NCI-H748 (cell line): ENCODE data around the gene RALB.
A peak's percentile ranks its signal among the peaks of the same experiment; 100 is the strongest.
"Not testable (repeated sequence)": the region's sequence is repeated elsewhere in the genome, so short reads cannot be mapped to it uniquely, and the experiment has no call there.

Experiments
- DNase-seq: peaks from one replicate; lab custom pipeline; 2025; ENCODE audit not compliant: unreplicated experiment; lab: John Stamatoyannopoulos, UW

RALB gene

GRCh38 chr2:120313695-120314615 is 61.3 kb downstream of the RALB start:
- DNase-seq: peak; percentile 56

DNA sequence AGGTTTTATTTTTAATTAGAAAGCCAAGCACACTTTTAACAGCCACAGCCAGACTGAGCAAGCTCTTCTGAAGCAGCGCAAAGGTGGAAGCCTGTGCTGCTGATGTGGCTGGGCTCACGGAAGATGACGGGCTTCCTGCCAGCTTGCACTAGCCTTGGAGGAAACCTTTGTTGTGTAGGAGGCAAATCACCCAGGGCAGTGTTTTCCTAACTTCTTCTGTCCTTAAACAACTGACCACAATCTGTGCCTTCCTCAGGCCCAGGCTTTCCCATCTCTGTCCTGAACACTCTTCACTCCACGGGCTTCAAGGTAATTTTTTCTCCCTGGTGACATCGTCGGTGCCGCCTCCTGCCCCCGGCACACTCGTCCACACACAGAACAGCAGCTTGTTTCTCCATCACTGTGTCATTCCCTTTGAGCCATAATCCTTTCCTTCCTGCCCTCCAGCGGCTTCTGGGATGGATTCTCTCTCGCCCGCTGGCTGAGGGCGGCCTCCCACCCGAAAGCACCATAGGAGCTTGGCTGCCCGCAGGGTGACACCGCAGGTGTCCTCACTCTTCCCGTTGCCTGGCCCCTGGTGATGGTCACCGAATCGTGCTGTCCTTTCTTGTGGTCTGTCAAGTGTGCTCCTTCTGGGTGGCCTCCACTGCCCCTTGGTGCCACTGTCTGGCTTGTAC is 62.2 kb downstream of the RALB start:
- no peak for DNase-seq

DNA sequence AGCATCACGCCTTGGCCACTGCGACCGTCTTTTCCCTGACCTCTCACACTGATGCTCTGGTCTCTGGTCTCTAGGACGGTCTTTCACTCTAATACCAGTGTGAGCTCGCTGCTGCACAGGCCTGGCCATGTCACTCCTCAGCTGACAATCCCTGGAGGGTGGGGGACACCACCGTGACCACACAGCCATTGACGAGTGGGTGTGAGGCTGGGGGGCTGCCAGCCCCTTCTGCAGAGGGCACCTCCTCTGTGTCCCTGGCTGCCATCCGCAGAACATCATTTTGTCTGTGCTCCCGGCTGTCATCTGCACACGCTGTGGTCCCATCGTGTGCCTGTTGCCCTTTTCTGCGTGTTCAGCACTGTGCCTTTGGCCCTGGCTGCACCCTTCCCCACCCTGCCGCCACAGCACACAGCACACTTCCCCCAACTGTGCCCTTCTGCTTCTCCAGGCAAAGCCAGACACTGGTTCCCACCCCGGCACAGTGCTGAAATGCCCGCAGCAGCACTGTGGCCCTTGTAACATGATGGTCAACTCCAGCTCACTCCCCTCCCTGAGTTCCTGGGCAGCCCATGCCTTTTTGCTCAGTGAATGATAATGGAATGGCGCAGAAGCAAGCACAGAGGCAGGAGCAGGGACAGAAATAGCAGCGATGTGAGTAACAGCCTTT is 62.8 kb downstream of the RALB start:
- DNase-seq: no peak

GRCh38 chr2:120316071-120316470 is 63.4 kb downstream of the RALB start:
- DNase-seq: no peak

GRCh38 chr2:120316528-120317179 is 64.0 kb downstream of the RALB start:
- DNase-seq: no peak

DNA sequence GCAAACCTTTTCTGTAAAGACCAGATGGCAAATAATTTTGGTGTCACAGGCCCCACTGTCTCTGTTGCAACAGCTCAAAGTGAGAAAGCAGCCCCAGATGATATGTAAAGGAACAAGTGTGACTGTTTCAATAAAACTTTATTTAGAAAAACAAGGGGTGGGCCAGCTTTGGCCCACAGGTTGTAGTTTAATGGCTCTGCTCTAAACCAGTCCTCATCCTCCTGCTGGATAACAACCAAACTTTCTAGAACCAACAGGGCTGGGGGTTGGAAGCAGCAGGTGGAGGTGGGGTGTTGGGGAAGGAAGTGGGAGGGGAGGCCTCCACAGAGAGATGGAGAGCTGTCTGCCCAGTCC is 64.5 kb downstream of the RALB start:
- DNase-seq: no peak

DNA sequence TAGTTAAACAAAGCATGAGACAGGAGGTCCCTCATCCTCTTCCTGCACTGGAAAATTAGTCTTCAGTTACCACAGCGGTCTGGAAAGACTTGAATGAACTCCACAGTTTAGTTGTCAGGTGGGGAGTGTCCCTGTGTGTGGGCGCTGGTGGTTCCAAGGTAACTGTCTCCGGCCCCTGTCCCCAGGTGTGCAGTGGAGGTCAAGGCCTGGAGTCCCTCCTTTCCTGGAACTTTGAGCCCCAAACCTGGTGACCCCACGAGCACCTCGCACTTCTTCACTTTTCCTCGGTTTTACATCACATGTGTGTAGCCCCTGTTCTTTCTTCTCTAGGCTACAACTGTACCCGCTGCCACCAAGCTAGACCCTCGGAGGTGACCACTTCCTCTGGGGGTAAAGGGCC is 65.3 kb downstream of the RALB start:
- no peak for DNase-seq

GRCh38 chr2:120318626-120319025 is 66.0 kb downstream of the RALB start:
- no peak for DNase-seq

DNA sequence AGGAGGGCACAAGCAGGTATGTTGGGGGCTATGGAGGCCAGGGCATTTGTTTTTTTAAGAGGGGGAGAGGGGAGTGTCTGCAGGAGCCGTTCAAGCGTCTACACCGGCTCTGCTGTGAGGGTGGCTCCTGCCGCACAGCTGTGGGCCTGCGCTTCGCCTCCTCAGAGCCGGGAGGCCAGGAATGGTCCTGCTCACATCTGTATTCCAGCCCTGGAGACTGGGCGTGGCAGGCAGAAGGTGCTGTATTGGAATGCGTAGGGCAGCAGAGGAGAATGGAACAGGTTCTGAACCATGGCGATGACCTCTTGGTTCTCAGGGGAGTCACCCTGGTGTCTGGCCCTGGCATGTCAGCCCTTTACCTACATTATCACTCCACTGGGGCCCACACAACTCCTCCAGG is 66.5 kb downstream of the RALB start:
- DNase-seq: no peak

- DNase-seq: no peak
These were observed 67.2 kb downstream of the RALB start for GRCh38 chr2:120319686-120320317.

DNA sequence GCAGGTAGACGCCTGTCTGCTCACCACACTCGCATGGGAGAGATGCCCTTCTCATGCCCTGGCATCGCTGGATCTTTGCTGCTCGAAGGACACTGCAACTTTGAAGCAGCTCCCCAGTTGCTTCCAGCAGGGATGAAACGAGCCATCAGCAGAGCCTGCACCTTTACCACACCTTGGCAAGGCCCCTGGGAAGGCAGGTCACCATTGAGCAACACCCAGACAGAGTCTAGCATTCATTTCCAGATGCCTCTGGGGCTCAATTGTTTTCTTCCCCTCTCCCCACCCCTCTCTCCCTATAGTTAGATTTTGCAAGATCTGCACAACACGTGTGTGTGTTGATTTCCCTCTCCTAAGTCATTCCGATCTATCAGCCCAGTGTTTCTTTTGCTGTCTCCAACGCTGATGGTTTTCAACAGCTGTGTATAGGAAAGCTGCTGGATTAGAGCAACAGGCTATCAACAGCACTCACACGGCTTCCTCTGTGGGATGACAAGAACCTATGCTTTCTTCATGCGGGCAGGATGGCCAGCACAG is 67.7 kb downstream of the RALB start:
- no peak for DNase-seq

DNA sequence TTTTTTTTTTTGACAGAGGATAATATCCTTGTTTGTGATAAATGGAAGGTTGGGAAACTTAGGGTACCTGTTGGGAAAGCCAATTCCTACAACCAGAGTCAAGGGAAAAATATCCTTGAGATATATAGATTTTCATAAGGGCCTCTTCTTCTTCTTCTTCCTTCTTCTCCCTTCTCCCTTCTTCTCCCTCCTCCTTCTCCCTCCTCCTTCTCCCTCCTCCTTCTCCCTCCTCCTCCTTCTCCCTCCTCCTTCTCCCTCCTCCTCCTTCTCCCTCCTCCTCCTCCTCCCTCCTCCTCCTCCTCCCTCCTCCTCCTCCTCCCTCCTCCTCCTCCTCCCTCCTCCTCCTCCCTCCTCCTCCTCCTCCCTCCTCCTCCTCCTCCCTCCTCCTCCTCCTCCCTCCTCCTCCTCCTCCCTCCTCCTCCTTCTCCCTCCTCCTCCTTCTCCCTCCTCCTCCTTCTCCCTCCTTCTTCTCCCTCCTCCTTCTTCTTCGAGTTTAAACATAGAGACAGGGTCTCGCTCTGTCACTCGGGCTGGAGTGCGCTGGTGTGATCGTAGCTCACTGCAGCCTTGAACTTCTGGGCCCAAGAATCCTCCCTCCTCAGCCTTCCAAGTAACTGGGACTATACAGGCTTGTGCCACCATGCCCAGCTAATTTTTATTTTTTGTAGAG is 68.4 kb downstream of the RALB start:
- not testable (repeated sequence) for DNase-seq

DNA sequence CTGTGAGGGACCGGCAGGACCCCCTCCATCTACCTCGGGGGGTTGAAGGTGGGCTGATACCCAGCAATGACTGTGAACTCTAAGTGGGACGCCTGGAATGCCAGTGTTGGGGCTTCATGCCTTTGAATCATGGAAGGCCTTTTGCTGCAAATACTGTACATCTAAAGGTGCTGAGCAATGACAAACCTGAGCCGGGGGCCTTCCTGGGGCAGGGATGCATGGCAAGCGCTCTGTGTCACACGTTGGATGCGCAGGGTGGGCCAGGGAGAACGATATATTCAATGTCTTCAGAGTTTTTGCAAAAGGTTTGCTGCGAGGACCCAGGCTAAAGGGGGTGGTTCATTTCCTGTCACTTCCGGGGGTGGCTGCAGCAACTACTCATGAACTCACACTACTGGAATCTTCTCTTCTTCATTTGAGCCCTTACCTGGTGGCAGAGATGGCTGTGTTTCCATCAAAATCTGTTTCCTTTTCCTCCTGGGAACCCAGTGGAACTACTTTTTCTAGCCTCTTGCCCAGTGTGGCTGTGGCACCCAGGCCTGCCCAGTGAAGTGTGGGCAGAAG is 69.2 kb downstream of the RALB start:
- DNase-seq: no peak

- DNase-seq: no peak
These were observed 69.7 kb downstream of the RALB start for GRCh38 chr2:120322329-120322728.

GRCh38 chr2:120323214-120323613 is 70.6 kb downstream of the RALB start:
- DNase-seq: no peak

DNA sequence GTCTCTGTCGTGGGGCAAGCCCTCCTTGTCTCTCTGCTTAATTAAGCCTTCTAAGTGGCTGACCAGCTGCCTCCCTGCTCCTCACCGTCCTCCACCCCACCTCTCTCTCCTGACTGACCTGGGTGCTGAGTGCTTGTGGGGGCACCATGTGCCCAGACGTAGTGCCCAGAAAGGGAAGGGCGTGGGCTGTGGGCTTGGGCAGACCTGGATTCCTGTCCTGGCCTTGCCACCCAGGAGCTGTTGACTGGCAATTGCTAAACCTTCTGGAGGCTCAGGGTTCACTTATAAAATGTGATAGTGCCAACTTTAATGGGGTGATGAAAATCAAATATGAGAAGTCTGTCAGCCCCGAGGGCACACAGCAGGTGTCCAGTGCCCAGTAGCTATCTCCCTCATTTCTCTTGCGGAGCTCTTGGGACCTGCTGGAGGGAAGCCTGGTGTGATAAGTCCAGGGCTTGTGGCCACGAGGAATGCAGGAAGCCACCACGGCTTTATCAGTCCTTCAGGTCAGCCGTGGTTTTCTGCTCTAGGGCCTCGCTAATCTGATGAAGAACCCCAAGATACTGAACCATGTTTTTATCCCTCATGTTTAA is 71.3 kb downstream of the RALB start:
- DNase-seq: no peak

DNA sequence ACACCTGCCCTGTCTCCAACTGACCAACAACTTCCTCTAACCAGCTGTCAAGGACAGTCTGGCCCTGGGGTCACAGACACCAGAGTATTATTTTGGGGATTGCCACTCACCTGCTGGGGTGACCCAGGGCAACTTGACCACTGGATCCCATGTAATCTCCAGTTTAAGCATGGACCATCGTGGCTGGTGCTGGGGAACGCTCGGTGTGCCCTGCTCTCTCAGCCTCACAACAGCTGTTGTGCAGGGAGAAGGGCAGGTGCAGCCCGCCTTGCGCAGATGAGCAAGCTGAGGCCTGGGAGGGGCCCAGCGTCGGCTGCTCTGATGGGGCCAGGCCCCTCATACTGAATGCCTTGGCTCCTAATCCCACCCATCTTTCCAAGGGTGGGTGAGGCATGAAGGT is 72.3 kb downstream of the RALB start:
- no peak for DNase-seq

GRCh38 chr2:120326066-120326465 is 73.4 kb downstream of the RALB start:
- DNase-seq: no peak
